ENCODE data around the gene SRRM4.

GRCh38 chr12:119149270-119149669 lies 167.9 kb downstream of the SRRM4 start:
- TF ChIP-seq RAD21 (IDR thresholded peaks at IDR 0.05; ENCODE audit: low read depth) (no peak), YY1 (IDR thresholded peaks at IDR 0.05; ENCODE audit: low read depth) (no peak), TEAD4 (IDR thresholded peaks at IDR 0.05) (no peak), MAX (IDR thresholded peaks at IDR 0.05) (no peak), REST (IDR thresholded peaks at IDR 0.05; ENCODE audit: low read depth) (no peak), EP300 (IDR thresholded peaks at IDR 0.05; ENCODE audit: borderline replicate concordance) (no peak), CEBPB (IDR thresholded peaks at IDR 0.05) (no peak), ZBTB7A (IDR thresholded peaks at IDR 0.05; ENCODE audit: low read depth) (no peak), TCF12 (IDR thresholded peaks at IDR 0.05; ENCODE audit: low read depth) (no peak), NFIC (IDR thresholded peaks at IDR 0.05) (no peak), TAF1 (IDR thresholded peaks at IDR 0.05; ENCODE audit: low read depth) (no peak)
